LNCAP (cell line): ENCODE results near the gene ITSN1.

Experiments used
- TF ChIP-seq, protein P1 (sequence below): fragments of 450-650 bp; IDR thresholded peaks from 2 replicates; pipeline ENCODE4 v1.5.1; 2017; ENCODE audit warnings: mild to moderate bottlenecking

Gene ITSN1

DNA sequence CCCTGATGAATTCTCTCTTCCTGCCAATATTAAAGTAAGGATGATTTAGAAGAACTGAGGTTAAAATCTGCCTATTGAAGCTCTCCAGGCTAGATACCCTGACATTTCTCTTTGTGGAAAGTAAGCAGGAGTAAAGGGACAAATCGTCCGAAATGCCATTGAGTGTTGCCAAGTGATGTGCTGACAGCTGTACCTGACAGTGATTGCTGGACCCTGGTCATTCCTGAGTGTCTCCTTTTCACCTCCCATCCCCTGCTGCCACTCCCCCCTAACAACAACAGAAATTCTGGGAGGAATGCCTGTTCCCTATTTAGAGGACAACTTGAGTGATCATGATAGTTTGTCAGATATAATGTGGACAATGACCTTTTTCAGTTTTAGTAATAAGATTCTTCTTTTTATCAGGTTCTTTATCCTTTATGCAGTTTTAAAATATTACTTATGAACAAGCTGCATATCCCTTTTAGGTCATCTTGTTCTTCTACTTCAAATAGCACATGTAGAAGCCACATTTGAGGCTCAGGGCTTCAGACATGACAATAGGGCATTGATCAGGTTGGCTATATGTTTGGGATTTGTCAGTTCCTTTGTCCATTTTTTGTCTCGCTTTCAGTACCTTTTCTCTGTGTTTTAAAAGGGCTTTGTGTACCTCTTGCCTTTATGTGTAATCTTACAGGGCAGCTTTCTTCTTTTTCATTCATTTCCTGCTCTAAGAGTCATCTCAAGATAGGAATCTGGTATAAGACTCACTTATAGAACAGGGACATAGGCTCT is 56.0 kb downstream of the ITSN1 start:
- TF ChIP-seq, protein P1, sequence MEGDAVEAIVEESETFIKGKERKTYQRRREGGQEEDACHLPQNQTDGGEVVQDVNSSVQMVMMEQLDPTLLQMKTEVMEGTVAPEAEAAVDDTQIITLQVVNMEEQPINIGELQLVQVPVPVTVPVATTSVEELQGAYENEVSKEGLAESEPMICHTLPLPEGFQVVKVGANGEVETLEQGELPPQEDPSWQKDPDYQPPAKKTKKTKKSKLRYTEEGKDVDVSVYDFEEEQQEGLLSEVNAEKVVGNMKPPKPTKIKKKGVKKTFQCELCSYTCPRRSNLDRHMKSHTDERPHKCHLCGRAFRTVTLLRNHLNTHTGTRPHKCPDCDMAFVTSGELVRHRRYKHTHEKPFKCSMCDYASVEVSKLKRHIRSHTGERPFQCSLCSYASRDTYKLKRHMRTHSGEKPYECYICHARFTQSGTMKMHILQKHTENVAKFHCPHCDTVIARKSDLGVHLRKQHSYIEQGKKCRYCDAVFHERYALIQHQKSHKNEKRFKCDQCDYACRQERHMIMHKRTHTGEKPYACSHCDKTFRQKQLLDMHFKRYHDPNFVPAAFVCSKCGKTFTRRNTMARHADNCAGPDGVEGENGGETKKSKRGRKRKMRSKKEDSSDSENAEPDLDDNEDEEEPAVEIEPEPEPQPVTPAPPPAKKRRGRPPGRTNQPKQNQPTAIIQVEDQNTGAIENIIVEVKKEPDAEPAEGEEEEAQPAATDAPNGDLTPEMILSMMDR: no peak

DNA sequence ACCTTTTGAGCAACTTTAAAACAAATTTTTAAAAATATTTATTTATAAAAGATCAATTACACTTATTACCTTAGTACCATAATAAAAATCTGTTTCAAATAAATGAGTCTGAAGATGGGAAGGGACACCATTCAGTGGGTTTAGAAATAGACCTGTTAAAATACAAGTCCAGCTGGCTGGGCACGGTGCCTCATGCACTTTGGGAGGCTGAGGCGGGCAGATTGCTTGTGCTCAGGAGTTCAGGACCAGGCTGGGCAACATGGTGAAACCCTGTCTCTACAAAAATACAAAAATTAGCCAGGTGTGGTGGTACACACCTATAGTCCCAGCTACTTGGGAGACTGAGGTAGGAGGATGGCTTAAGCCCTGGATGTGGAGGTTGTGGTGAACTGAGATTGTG is 57.0 kb downstream of the ITSN1 start:
- TF ChIP-seq, protein P1: no peak

DNA sequence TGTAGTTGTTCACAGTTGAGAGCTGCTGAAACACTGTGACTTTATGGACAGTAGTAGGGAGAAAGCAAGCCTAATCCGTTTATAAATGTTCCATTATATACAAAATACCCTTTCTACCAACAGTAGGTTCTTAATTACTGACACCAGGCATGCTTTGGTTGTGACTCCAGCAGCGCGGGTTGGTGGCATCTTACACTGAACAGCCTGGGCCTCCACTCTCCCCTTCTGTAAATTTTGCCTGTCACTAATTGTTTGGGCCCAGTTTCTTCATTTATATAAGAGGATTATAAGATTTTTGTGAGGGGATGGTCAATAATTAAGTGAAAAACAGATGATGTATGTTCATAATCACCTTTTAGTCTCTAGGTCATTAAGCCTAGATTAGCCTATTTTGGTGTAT is 58.2 kb downstream of the ITSN1 start:
- TF ChIP-seq, protein P1: no peak

DNA sequence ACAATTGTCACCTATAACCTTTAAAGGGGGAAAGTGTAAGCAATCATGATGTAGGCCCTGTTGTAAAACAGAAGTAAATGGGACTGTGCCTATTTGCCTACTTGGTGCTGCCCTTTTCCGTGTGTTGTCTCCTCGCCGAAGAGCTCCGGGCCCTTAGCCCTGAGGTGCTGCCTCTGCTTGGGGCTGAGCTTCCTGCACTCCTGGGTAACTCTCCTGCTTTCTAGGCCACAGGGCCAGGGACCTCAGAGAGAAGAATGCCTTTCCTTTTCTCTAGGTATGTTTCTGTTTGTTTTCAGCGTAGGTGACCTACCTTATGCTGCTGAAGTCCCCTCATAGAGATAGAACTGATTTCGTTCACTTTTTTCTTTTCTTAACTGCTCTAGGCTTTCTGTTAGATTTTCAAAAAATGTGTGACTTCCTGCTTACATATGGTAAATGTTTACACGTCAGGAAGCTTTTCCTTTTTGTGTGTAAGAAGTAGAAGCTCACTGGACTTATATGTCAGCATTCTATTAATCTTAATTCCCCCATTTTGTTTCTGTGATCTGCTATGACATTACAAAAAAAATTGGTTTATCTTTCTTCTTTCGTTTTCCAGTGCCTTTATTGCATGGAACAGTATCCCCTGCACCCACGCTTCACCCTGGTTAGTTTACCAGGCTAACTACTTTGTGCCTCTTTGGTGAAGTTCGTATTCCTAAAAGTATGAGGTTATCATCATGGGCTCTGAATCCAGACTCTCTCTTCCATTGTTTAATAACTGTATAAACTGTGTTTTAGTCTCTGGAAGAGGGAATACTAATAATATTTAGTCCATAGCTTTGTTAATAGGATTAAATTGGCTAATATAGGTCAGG is 61.7 kb downstream of the ITSN1 start:
- TF ChIP-seq, protein P1: no peak

DNA sequence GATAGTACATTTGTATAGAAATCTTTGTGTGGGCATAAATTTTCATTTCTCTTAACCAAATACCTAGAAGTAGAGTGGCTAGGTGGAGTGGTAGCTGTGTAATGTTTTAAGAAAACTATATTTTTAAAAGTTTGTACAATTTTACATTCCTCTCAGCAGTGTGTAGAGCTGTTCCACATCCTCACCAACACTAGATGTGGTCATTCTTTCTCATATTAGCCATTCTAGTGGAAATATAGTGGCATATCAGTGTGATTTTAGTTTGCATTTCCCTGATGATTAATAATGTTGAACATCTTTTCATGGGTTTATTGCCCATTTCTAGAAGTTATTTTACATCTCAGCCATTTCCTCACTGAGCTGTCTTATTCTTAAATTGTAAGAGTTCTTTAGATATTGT is 65.5 kb downstream of the ITSN1 start:
- TF ChIP-seq, protein P1: no peak

DNA sequence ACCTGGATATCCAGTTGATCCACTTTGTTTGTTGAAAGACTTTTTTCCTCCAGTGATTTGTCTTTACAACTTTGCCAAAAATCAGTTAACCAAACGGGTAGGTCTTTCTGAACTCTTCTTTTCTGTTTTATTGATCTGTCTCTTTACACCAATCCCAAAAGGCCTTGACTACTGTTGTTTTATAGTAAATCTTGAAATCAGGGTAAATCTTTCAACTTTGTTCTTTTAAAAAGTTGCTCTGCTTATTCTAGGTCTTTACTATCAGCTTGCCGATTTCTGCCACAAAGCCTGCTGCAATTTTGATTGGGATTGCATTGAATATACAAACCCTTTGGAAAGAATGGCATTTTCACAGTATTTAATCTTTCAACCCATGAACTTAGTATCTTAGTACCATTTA is 66.6 kb downstream of the ITSN1 start:
- TF ChIP-seq, protein P1: no peak

DNA sequence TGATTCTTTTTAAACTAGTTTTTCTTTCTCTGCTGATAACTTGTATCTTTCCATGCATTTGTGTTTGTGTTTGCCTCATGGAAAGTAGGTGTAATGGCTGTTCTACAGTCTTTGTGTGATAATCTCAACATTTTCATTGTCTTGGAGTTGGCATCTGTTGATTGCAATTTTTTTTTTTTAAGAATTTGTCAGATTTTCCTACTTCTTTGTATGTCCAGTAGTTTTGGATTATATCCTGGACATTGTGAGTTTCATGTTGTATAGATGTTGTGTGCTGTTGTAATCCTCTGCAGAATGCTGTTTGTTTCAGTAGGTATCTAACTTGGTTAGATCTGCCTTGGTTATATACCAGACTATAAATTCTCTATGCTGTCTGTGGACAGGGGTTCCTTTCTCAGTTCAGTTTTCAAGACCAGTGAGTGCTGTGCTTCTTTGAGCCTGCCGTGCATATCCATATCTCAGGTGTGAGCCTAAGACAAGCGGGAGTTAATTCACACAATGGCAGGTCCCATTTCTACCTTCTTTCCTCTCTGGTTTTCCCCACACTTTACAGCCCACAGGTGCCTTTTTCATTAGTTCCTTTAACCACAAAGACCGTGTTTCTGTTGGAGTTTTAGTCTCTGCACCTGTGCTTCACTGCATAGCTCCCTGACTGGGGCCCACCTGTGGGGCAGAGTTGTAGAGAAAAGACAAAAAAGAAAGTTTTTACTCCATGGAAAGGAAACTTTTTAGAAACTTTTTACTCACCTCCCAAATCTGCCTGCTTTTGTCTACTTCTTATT is 69.9 kb downstream of the ITSN1 start:
- TF ChIP-seq, protein P1: no peak
